Brain microvascular endothelial cell (primary cell): ENCODE measurements around the gene MYRF.

Experiments
- DNase-seq: peaks from one replicate; pipeline ENCODE4 v3.0.0-alpha.2; 2020
- H3K27ac ChIP-seq: fragments of 250-450 bp; sonication (Bioruptor Pico); 2 replicates; pipeline ENCODE4 v1.5.1; 2020; ENCODE audit warnings: mild to moderate bottlenecking, moderate library complexity
- H3K27me3 ChIP-seq: fragments of 250-450 bp; sonication (Bioruptor Pico); replicated peaks from 2 replicates; pipeline ENCODE4 v1.5.1; 2020; ENCODE audit warnings: mild to moderate bottlenecking
- H3K36me3 ChIP-seq: fragments of 250-450 bp; sonication (Bioruptor Pico); replicated peaks from 2 replicates; pipeline ENCODE4 v1.5.1; 2020; ENCODE audit warnings: mild to moderate bottlenecking
- H3K4me3 ChIP-seq: 2 replicates; pipeline ENCODE4 v1.5.1; 2011; ENCODE audit warnings: low read depth, mild to moderate bottlenecking, control low read depth, low read length, moderate library complexity
- CTCF ChIP-seq: IDR thresholded peaks from 2 replicates; pipeline ENCODE4 v1.5.1; 2011; ENCODE audit warnings: low read depth, mild to moderate bottlenecking, moderate library complexity, low read length, control low read depth, inconsistent platforms; ENCODE audit errors: missing control alignments
- in situ Hi-C: cut with HindIII; loops from 2 replicates; pipeline ENCODE4 v1.10.0; 2017; ENCODE audit warnings: low sequenced_read_pairs, low pct_ligation_motif_present

Gene MYRF

GRCh38 chr11:61763930-61764605 is 11.6 kb downstream of the MYRF start:
- no peak for DNase-seq
- in situ Hi-C loops = no loop called here
- Histone ChIP-seq H3K27me3 (no peaks in the 10 kb centered on the region), H3K36me3 (no peaks in the 10 kb centered on the region), H3K27ac (no peak overlapping the region), H3K4me3 (no peak overlapping the region)
- no peak for TF ChIP-seq CTCF

GRCh38 chr11:61764606-61765260 is 12.3 kb downstream of the MYRF start:
- in situ Hi-C loops = no loop called here
- no peak for DNase-seq
- TF ChIP-seq CTCF = peak; percentile 12
- no peaks in the 10 kb centered on the region for H3K27me3 ChIP-seq
- no peak overlapping the region for H3K27ac ChIP-seq
- no peaks in the 10 kb centered on the region for H3K36me3 ChIP-seq
- H3K4me3 ChIP-seq = no peak overlapping the region

GRCh38 chr11:61765550-61766253 is 13.3 kb downstream of the MYRF start:
- no peak overlapping the region for H3K27ac ChIP-seq
- no peak for TF ChIP-seq CTCF
- no peak overlapping the region for H3K4me3 ChIP-seq
- DNase-seq = no peak
- in situ Hi-C loops = no loop called here
- H3K36me3 ChIP-seq = no peaks in the 10 kb centered on the region
- H3K27me3 ChIP-seq = no peaks in the 10 kb centered on the region

GRCh38 chr11:61766353-61766841 is 14.0 kb downstream of the MYRF start:
- Histone ChIP-seq H3K4me3 (no peak overlapping the region), H3K27ac (no peak overlapping the region), H3K36me3 (no peaks in the 10 kb centered on the region), H3K27me3 (no peaks in the 10 kb centered on the region)
- in situ Hi-C loops = no loop called here
- no peak for TF ChIP-seq CTCF
- peak; percentile 44 for DNase-seq

- no peaks in the 10 kb centered on the region for H3K27me3 ChIP-seq
- no peak for TF ChIP-seq CTCF
- no peak overlapping the region for H3K27ac ChIP-seq
- DNase-seq = no peak
- no peaks in the 10 kb centered on the region for H3K36me3 ChIP-seq
- H3K4me3 ChIP-seq = no peak overlapping the region
- in situ Hi-C loops = no loop called here
Observed at GRCh38 chr11:61768376-61769076, 16.1 kb downstream of the MYRF start.
